HEK293 (cell line): ENCODE data around the gene MIB2.

Experiments
- CTCF ChIA-PET: fragments of 350-600 bp; formaldehyde crosslinking; extraction: SDS; loops from one replicate; lab custom pipeline; 2021; ENCODE audit warnings: antibody characterized with exemption; lab: Yijun Ruan, JAX
- POLR2A ChIA-PET: fragments of 300-600 bp; formaldehyde crosslinking; extraction: SDS; loops from one replicate; lab custom pipeline; 2020; ENCODE audit warnings: antibody characterized with exemption, inconsistent platforms; lab: Yijun Ruan, JAX
- H3K27ac ChIP-seq: fragments of 200-500 bp; sonication (Bioruptor generic); 2 replicates; pipeline ENCODE4 v1.5.1; 2014; ENCODE audit warnings: low read depth, low read length, control low read depth, inconsistent platforms; ENCODE audit errors: extremely low read depth
- H3K36me3 ChIP-seq, 2 experiments: fragments of 200-500 bp in 1 of 2; sonication (Bioruptor generic) in 1 of 2; 1 replicate in 1 of 2; 2 replicates in 1 of 2; pipeline ENCODE4 v1.5.1; 2014 to 2017; ENCODE audit warnings: inconsistent platforms in 2 of 2, low read length in 2 of 2; ENCODE audit not compliant: control insufficient read depth in 2 of 2, insufficient read depth in 1 of 2
- H3K4me1 ChIP-seq: fragments of 200-500 bp; sonication (Bioruptor generic); 2 replicates; pipeline ENCODE4 v1.5.1; 2014; ENCODE audit warnings: mild to moderate bottlenecking, low read length, inconsistent platforms; ENCODE audit not compliant: control insufficient read depth, insufficient read depth
- H3K4me3 ChIP-seq: 2 replicates; pipeline ENCODE4 v1.5.1; 2011; ENCODE audit warnings: low read depth, mild to moderate bottlenecking, control low read depth, low read length, moderate library complexity
- H3K9me3 ChIP-seq: fragments of 200-500 bp; sonication (Bioruptor generic); 2 replicates; pipeline ENCODE4 v1.5.1; 2014; ENCODE audit warnings: low read depth, low read length, inconsistent platforms; ENCODE audit not compliant: control insufficient read depth, insufficient read depth
- HOXA7 ChIP-seq: sonication (generic); formaldehyde crosslinking; IDR thresholded peaks from 2 replicates; pipeline ENCODE4 v1.8.1; 2022; ENCODE audit warnings: missing genetic modification reagents, borderline replicate concordance
- MZF1 ChIP-seq: fragments of 450-650 bp; formaldehyde crosslinking; IDR thresholded peaks from 2 replicates; pipeline ENCODE4 v1.5.1; 2017; ENCODE audit warnings: missing biosample characterization, missing genetic modification characterization, borderline replicate concordance
- SP2 ChIP-seq: fragments of 450-650 bp; formaldehyde crosslinking; IDR thresholded peaks from 2 replicates; pipeline ENCODE4 v1.5.1; 2016; ENCODE audit warnings: missing biosample characterization, missing genetic modification characterization
- TCF7L2 ChIP-seq: IDR thresholded peaks from 2 replicates; pipeline ENCODE4 v1.6.1; 2011; ENCODE audit warnings: low read depth, mild to moderate bottlenecking, inconsistent platforms, low read length, moderate library complexity, borderline replicate concordance
- ZBTB21 ChIP-seq: fragments of 450-650 bp; formaldehyde crosslinking; IDR thresholded peaks from 2 replicates; pipeline ENCODE4 v1.5.1; 2017; ENCODE audit warnings: missing biosample characterization, missing genetic modification characterization
- ZNF133 ChIP-seq: fragments of 450-650 bp; formaldehyde crosslinking; IDR thresholded peaks from 2 replicates; pipeline ENCODE4 v1.5.1; 2016; ENCODE audit warnings: missing biosample characterization, missing genetic modification characterization
- ZNF16 ChIP-seq: fragments of 450-650 bp; formaldehyde crosslinking; IDR thresholded peaks from 2 replicates; pipeline ENCODE4 v1.5.1; 2016; ENCODE audit warnings: low read depth, missing biosample characterization, missing genetic modification characterization
- ZNF19 ChIP-seq: fragments of 450-650 bp; formaldehyde crosslinking; IDR thresholded peaks from 2 replicates; pipeline ENCODE4; 2016; ENCODE audit warnings: missing biosample characterization, missing genetic modification characterization, low read depth
- ZNF214 ChIP-seq: fragments of 450-650 bp; formaldehyde crosslinking; IDR thresholded peaks from 2 replicates; pipeline ENCODE4 v1.5.1; 2017; ENCODE audit warnings: missing biosample characterization, mild to moderate bottlenecking, missing genetic modification characterization, borderline replicate concordance
- ZNF354C ChIP-seq: fragments of 450-650 bp; formaldehyde crosslinking; IDR thresholded peaks from 2 replicates; pipeline ENCODE4 v1.5.1; 2016; ENCODE audit warnings: missing biosample characterization, missing genetic modification characterization, low read depth, borderline replicate concordance
- ZNF394 ChIP-seq: fragments of 450-650 bp; formaldehyde crosslinking; IDR thresholded peaks from 2 replicates; pipeline ENCODE4 v1.5.1; 2016; ENCODE audit warnings: missing biosample characterization, missing genetic modification characterization, mild to moderate bottlenecking, moderate library complexity, borderline replicate concordance
- ZNF423 ChIP-seq: fragments of 450-650 bp; formaldehyde crosslinking; IDR thresholded peaks from 2 replicates; pipeline ENCODE4 v1.5.1; 2016; ENCODE audit warnings: missing biosample characterization, missing genetic modification characterization
- ZNF549 ChIP-seq: fragments of 450-650 bp; IDR thresholded peaks from 2 replicates; pipeline ENCODE4 v1.5.1; 2018; ENCODE audit warnings: missing biosample characterization, missing genetic modification characterization, mild to moderate bottlenecking, inconsistent platforms, moderate library complexity
- ZNF585B ChIP-seq: fragments of 450-650 bp; formaldehyde crosslinking; IDR thresholded peaks from 2 replicates; pipeline ENCODE4 v1.5.1; 2016; ENCODE audit warnings: missing biosample characterization, missing genetic modification characterization
- ZNF623 ChIP-seq: fragments of 450-650 bp; formaldehyde crosslinking; IDR thresholded peaks from 2 replicates; pipeline ENCODE4 v1.5.1; 2016; ENCODE audit warnings: missing biosample characterization, missing genetic modification characterization
- ZSCAN23 ChIP-seq: fragments of 450-650 bp; formaldehyde crosslinking; IDR thresholded peaks from 2 replicates; pipeline ENCODE4 v1.5.1; 2016; ENCODE audit warnings: missing biosample characterization, missing genetic modification characterization
- ZSCAN30 ChIP-seq: fragments of 450-650 bp; IDR thresholded peaks from 2 replicates; pipeline ENCODE4 v1.5.1; 2018; ENCODE audit warnings: missing biosample characterization, mild to moderate bottlenecking, missing genetic modification characterization, moderate library complexity
- TF ChIP-seq, protein P1 (sequence below): fragments of 450-650 bp; formaldehyde crosslinking; conservative IDR thresholded peaks from 2 replicates; pipeline ENCODE4 v1.5.1; 2016; ENCODE audit warnings: low read depth, missing biosample characterization, missing genetic modification characterization
- TF ChIP-seq, protein P2 (sequence below): fragments of 450-650 bp; formaldehyde crosslinking; IDR thresholded peaks from 2 replicates; pipeline ENCODE4 v1.5.1; 2016; ENCODE audit warnings: missing biosample characterization, missing genetic modification characterization
- TF ChIP-seq, protein P3 (sequence below): fragments of 450-650 bp; formaldehyde crosslinking; IDR thresholded peaks from 2 replicates; pipeline ENCODE4 v1.5.1; 2017; ENCODE audit warnings: missing biosample characterization, missing genetic modification characterization

Gene MIB2

DNA sequence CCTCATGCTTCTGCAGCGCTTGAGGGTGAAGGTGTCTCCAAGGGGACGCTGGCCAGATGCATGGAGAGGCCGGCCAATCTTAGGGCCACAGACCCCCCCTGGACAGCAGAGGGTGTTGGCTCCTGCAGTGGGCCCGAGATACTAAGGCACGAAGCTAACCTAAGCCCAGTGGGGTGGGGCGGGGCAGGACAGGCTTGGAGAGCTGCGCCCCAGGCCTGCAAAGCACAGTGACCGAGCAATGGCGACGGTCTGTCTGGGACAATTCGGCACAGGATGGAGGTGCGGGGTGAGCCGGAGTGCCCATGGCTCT, 16.6 kb upstream of the MIB2 start:
- POLR2A ChIA-PET: no interaction called here
- no peak for TF ChIP-seq ZBTB21 (tag by site-specific recombination)
- no peak for TF ChIP-seq ZNF423 (tag by site-specific recombination)
- TF ChIP-seq ZNF19: no peak
- TF ChIP-seq, protein P1, sequence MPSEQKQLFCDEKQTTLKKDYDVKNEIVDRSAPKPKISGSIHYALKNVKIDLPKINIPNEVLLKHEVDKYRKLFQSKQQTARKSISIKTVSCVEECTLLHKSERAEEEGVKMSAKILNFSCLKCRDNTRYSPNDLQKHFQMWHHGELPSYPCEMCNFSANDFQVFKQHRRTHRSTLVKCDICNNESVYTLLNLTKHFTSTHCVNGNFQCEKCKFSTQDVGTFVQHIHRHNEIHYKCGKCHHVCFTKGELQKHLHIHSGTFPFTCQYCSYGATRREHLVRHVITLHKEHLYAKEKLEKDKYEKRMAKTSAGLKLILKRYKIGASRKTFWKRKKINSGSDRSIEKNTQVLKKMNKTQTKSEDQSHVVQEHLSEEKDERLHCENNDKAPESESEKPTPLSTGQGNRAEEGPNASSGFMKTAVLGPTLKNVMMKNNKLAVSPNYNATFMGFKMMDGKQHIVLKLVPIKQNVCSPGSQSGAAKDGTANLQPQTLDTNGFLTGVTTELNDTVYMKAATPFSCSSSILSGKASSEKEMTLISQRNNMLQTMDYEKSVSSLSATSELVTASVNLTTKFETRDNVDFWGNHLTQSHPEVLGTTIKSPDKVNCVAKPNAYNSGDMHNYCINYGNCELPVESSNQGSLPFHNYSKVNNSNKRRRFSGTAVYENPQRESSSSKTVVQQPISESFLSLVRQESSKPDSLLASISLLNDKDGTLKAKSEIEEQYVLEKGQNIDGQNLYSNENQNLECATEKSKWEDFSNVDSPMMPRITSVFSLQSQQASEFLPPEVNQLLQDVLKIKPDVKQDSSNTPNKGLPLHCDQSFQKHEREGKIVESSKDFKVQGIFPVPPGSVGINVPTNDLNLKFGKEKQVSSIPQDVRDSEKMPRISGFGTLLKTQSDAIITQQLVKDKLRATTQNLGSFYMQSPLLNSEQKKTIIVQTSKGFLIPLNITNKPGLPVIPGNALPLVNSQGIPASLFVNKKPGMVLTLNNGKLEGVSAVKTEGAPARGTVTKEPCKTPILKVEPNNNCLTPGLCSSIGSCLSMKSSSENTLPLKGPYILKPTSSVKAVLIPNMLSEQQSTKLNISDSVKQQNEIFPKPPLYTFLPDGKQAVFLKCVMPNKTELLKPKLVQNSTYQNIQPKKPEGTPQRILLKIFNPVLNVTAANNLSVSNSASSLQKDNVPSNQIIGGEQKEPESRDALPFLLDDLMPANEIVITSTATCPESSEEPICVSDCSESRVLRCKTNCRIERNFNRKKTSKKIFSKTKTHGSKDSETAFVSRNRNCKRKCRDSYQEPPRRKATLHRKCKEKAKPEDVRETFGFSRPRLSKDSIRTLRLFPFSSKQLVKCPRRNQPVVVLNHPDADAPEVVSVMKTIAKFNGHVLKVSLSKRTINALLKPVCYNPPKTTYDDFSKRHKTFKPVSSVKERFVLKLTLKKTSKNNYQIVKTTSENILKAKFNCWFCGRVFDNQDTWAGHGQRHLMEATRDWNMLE (tag by site-specific recombination): no peak
- no peak for TF ChIP-seq ZNF133 (tag by site-specific recombination)
- no peak for TF ChIP-seq ZNF16 (tag by site-specific recombination)
- no peak for TF ChIP-seq SP2
- no peak for TF ChIP-seq ZSCAN23 (tag by site-specific recombination)
- no peak for TF ChIP-seq TCF7L2
- no peak for TF ChIP-seq ZNF585B
- no peak for TF ChIP-seq ZNF549 (tag by site-specific recombination)
- TF ChIP-seq ZNF623 (tag by site-specific recombination): no peak
- TF ChIP-seq, protein P2, sequence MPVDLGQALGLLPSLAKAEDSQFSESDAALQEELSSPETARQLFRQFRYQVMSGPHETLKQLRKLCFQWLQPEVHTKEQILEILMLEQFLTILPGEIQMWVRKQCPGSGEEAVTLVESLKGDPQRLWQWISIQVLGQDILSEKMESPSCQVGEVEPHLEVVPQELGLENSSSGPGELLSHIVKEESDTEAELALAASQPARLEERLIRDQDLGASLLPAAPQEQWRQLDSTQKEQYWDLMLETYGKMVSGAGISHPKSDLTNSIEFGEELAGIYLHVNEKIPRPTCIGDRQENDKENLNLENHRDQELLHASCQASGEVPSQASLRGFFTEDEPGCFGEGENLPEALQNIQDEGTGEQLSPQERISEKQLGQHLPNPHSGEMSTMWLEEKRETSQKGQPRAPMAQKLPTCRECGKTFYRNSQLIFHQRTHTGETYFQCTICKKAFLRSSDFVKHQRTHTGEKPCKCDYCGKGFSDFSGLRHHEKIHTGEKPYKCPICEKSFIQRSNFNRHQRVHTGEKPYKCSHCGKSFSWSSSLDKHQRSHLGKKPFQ (tag by site-specific recombination): no peak
- TF ChIP-seq ZNF214 (tag by site-specific recombination): no peak
- TF ChIP-seq, protein P3, sequence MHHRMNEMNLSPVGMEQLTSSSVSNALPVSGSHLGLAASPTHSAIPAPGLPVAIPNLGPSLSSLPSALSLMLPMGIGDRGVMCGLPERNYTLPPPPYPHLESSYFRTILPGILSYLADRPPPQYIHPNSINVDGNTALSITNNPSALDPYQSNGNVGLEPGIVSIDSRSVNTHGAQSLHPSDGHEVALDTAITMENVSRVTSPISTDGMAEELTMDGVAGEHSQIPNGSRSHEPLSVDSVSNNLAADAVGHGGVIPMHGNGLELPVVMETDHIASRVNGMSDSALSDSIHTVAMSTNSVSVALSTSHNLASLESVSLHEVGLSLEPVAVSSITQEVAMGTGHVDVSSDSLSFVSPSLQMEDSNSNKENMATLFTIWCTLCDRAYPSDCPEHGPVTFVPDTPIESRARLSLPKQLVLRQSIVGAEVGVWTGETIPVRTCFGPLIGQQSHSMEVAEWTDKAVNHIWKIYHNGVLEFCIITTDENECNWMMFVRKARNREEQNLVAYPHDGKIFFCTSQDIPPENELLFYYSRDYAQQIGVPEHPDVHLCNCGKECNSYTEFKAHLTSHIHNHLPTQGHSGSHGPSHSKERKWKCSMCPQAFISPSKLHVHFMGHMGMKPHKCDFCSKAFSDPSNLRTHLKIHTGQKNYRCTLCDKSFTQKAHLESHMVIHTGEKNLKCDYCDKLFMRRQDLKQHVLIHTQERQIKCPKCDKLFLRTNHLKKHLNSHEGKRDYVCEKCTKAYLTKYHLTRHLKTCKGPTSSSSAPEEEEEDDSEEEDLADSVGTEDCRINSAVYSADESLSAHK (tag by site-specific recombination): no peak
- TF ChIP-seq HOXA7 (CRISPR knock-in tag): no peak
- TF ChIP-seq ZSCAN30 (tag by site-specific recombination): no peak
- no peak for TF ChIP-seq ZNF354C (tag by site-specific recombination)
- no peak for TF ChIP-seq ZNF394 (tag by site-specific recombination)
- no peak for TF ChIP-seq MZF1 (tag by site-specific recombination)

More for the DNA sequence above, 16.6 kb upstream of the MIB2 start:
- H3K27ac ChIP-seq: no peak overlapping the region
- no peaks in the 10 kb centered on the region for H3K36me3 ChIP-seq
- H3K4me3 ChIP-seq: no peak overlapping the region
- H3K4me1 ChIP-seq: peaks cover 6% of the 10 kb centered on the region; the same call in 1 of the 2 replicates
- H3K9me3 ChIP-seq: no peaks in the 10 kb centered on the region
- CTCF ChIA-PET: interaction anchor here (0.5 to 1.2 kb wide), 2 partner anchors 13 to 40 kb away, joined by 4 to 5 read pairs; no protein-coding TSS in a partner anchor
